HCT116 (cell line): Measurements from ENCODE around the gene OXER1. TPM values are rescaled to one million over a fixed set of nuclear protein-coding genes. Genes with fewer than 3 reads are reported as not detected.

ENCODE experiments used
- ATAC-seq: fragments of 200-7000 bp; cut with Tn5 transposase; 2 replicates; pipeline ENCODE4 v1.9.1; 2020; ENCODE audit warnings: mild to moderate bottlenecking, moderate library complexity
- BruUV-seq: library from RNA; stranded (reverse); fragments of 400-500 nt; replicated peaks from 2 replicates; lab custom pipeline; 2021; lab: Mats Ljungman, UMichigan
- CTCF ChIA-PET: fragments of 300-600 bp; sonication (Branson Sonifier 250); formaldehyde crosslinking; loops from one replicate; lab custom pipeline; 2021; ENCODE audit warnings: antibody characterized with exemption; lab: Charles Lee
- POLR2A ChIA-PET: fragments of 300-600, 350-600 bp; sonication (Branson Sonifier 250); formaldehyde crosslinking; loops from one replicate; lab custom pipeline; 2021; ENCODE audit warnings: antibody characterized with exemption; lab: Charles Lee
- RAD21 ChIA-PET, 2 experiments: fragments of 300-600 bp; sonication (Branson Sonifier 250); formaldehyde crosslinking; loops; one replicate each; lab custom pipeline; 2023; ENCODE audit warnings: low total read pairs in 2 of 2; ENCODE audit not compliant: uncharacterized antibody in 2 of 2, unreplicated experiment in 2 of 2, low non-redundant PET in 1 of 2; lab: Charles Lee
- DNase-seq: peaks from one replicate; pipeline ENCODE4 v3.0.0-alpha.2; 2010; ENCODE audit warnings: low read depth, low spot score
- H2AFZ ChIP-seq: fragments of 200-600 bp; shearing (Covaris generic), sonication (generic); 2 replicates; pipeline ENCODE4 v1.6.1; 2017; ENCODE audit warnings: low read depth, mixed run types, mixed read lengths, antibody characterized with exemption, low read length; ENCODE audit not compliant: poor library complexity, severe bottlenecking
- H3K27ac ChIP-seq: 2 replicates; pipeline ENCODE4 v1.5.1; 2012; ENCODE audit warnings: low read depth, low read length
- H3K27me3 ChIP-seq: fragments of 200-600 bp; sonication (generic); 2 replicates; pipeline ENCODE4 v1.6.1; 2016; ENCODE audit warnings: mixed run types, low read length, mixed read lengths; ENCODE audit not compliant: insufficient read depth
- H3K36me3 ChIP-seq, 2 experiments: fragments of 200-500 bp in 1 of 2; fragments of 200-600 bp in 1 of 2; sonication (Bioruptor generic) in 1 of 2; sonication (generic) in 1 of 2; 2 replicates each; pipeline versions ENCODE4 v1.5.1 to v1.6.1; 2014 to 2016; ENCODE audit warnings: low read length in 2 of 2, inconsistent platforms in 1 of 2, mixed read lengths in 1 of 2, mixed run types in 1 of 2; ENCODE audit not compliant: insufficient read depth in 2 of 2, control insufficient read depth in 1 of 2
- H3K4me1 ChIP-seq, 2 experiments: fragments of 200-600 bp in 1 of 2; sonication (generic) in 1 of 2; 2 replicates each; pipeline versions ENCODE4 v1.5.1 to v1.6.1; 2012 to 2017; ENCODE audit warnings: low read length in 2 of 2, inconsistent platforms in 1 of 2, mild to moderate bottlenecking in 1 of 2, mixed read lengths in 1 of 2, mixed run types in 1 of 2, moderate library complexity in 1 of 2; ENCODE audit not compliant: insufficient read depth in 2 of 2, control insufficient read depth in 1 of 2
- H3K4me2 ChIP-seq: fragments of 200-600 bp; sonication (generic); 2 replicates; pipeline ENCODE4 v1.6.1; 2017; ENCODE audit warnings: mixed run types, low read length, mixed read lengths
- H3K4me3 ChIP-seq, 2 experiments: fragments of 200-600 bp in 1 of 2; sonication (generic) in 1 of 2; replicated peaks in 1 of 2; 2 replicates each; pipeline ENCODE4 v1.5.1; 2011 to 2016; ENCODE audit warnings: low read length in 2 of 2, control low read depth in 1 of 2, low read depth in 1 of 2, mild to moderate bottlenecking in 1 of 2, mixed read lengths in 1 of 2, mixed run types in 1 of 2
- H3K79me2 ChIP-seq: fragments of 200-600 bp; sonication (generic); 2 replicates; pipeline ENCODE4 v1.6.1; 2017; ENCODE audit warnings: mild to moderate bottlenecking, mixed run types, low read length, moderate library complexity, mixed read lengths; ENCODE audit not compliant: insufficient read depth
- H3K9ac ChIP-seq: fragments of 200-600 bp; sonication (generic); 2 replicates; pipeline ENCODE4 v1.6.1; 2016; ENCODE audit warnings: low read length, mixed read lengths
- H3K9me2 ChIP-seq: fragments of 200-600 bp; sonication (generic), shearing (Covaris generic); 2 replicates; pipeline ENCODE4 v1.6.1; 2017; ENCODE audit warnings: mixed run types, mild to moderate bottlenecking, moderate library complexity; ENCODE audit not compliant: insufficient read depth
- H3K9me3 ChIP-seq, 2 experiments: fragments of 200-500 bp in 1 of 2; fragments of 200-600 bp in 1 of 2; sonication (Bioruptor generic) in 1 of 2; sonication (generic) in 1 of 2; 2 replicates each; pipeline ENCODE4 v1.6.1; 2014 to 2017; ENCODE audit warnings: low read length in 2 of 2, mixed read lengths in 2 of 2, inconsistent platforms in 1 of 2, low read depth in 1 of 2, mild to moderate bottlenecking in 1 of 2, mixed run types in 1 of 2, moderate library complexity in 1 of 2; ENCODE audit not compliant: control insufficient read depth in 1 of 2, insufficient read depth in 1 of 2
- H4K20me1 ChIP-seq: fragments of 200-600 bp; sonication (generic), shearing (Covaris generic); 2 replicates; pipeline ENCODE4 v1.6.1; 2017; ENCODE audit warnings: mixed run types, mild to moderate bottlenecking, moderate library complexity; ENCODE audit not compliant: insufficient read depth
- REST ChIP-seq: IDR thresholded peaks from 2 replicates; pipeline ENCODE4 v1.6.1; 2012; ENCODE audit warnings: low read depth
- TCF7L2 ChIP-seq: IDR thresholded peaks from 2 replicates; pipeline ENCODE4 v1.7.0; 2011; ENCODE audit warnings: borderline replicate concordance, inconsistent platforms; ENCODE audit not compliant: insufficient read depth, insufficient read length; ENCODE audit errors: extremely low read depth
- intact Hi-C: fragments of 100-400 bp; cut with micrococcal nuclease; formaldehyde crosslinking; loops from 2 replicates; pipeline ENCODE4 v1.10.0; 2022
- total RNA-seq: library from RNA; stranded (reverse); gene quantifications from one replicate; pipeline ENCODE4 v1.2.1, GENCODE V29; 2021; ENCODE audit not compliant: unreplicated experiment
- TF ChIP-seq, protein P1 (sequence below), 3 experiments: fragments of 200-600 bp in 1 of 3; sonication (generic) in 1 of 3; IDR thresholded peaks in 2 of 3; conservative IDR thresholded peaks in 1 of 3; 2 replicates each; pipeline ENCODE4 v1.5.1; 2012 to 2017; ENCODE audit warnings: low read depth in 2 of 3, low read length in 2 of 3, antibody characterized with exemption in 1 of 3, borderline replicate concordance in 1 of 3, control low read depth in 1 of 3, mild to moderate bottlenecking in 1 of 3, mixed read lengths in 1 of 3, mixed run types in 1 of 3, moderate library complexity in 1 of 3; ENCODE audit not compliant: insufficient read depth in 1 of 3

The OXER1 gene
- total RNA-seq, 1 experiment from 2014 or later = not detected

- no peak for TF ChIP-seq REST
These were observed 11.6 kb downstream of the OXER1 start (continued) for GRCh38 chr2:42752314-42752713.

GRCh38 chr2:42748840-42749239, 15.1 kb downstream of the OXER1 start:
- Histone ChIP-seq H4K20me1 (no peaks in the 10 kb centered on the region), H3K4me2 (no peak overlapping the region), H3K9ac (no peak overlapping the region), H3K9me2 (0 out of 2 replicates have a peak, but pooled peaks cover 4% of the 10 kb centered on the region), H3K4me3 (no peak overlapping the region), H3K27ac (no peak overlapping the region), H3K4me1 (peaks cover 0 to 13% of the 10 kb centered on the region in 2 experiments; a peak in 2 of 4 replicates)
- POLR2A ChIA-PET = no interaction called here
- ATAC-seq = no peak
- CTCF ChIA-PET = no interaction called here
- no TSS peak for BruUV-seq
- intact Hi-C loops = no loop called here
- RAD21 ChIA-PET = no interaction called here
- DNase-seq = no peak
- TF ChIP-seq, protein P1, sequence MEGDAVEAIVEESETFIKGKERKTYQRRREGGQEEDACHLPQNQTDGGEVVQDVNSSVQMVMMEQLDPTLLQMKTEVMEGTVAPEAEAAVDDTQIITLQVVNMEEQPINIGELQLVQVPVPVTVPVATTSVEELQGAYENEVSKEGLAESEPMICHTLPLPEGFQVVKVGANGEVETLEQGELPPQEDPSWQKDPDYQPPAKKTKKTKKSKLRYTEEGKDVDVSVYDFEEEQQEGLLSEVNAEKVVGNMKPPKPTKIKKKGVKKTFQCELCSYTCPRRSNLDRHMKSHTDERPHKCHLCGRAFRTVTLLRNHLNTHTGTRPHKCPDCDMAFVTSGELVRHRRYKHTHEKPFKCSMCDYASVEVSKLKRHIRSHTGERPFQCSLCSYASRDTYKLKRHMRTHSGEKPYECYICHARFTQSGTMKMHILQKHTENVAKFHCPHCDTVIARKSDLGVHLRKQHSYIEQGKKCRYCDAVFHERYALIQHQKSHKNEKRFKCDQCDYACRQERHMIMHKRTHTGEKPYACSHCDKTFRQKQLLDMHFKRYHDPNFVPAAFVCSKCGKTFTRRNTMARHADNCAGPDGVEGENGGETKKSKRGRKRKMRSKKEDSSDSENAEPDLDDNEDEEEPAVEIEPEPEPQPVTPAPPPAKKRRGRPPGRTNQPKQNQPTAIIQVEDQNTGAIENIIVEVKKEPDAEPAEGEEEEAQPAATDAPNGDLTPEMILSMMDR (IDR thresholded peaks at IDR 0.05 in 2 of 3, conservative IDR thresholded peaks at IDR 0.05 in 1 of 3; ENCODE audit: borderline replicate concordance in 1 of 3, insufficient read depth in 1 of 3, low read depth in 2 of 3, low read length in 2 of 3) = no peak
- TF ChIP-seq TCF7L2 = no peak
- TF ChIP-seq, all 23 proteins: peak for 0
- no peaks in the 10 kb centered on the region for H3K36me3 ChIP-seq
- no peaks in the 10 kb centered on the region for H3K79me2 ChIP-seq
- no peak overlapping the region for H2AFZ ChIP-seq
- H3K9me3 ChIP-seq = no peaks in the 10 kb centered on the region
- no peaks in the 10 kb centered on the region for H3K27me3 ChIP-seq
